B cell (primary cell): ENCODE measurements around the gene GOSR2. TPM values are rescaled to one million over a fixed set of nuclear protein-coding genes. Genes with fewer than 3 reads are reported as not detected.

ENCODE experiments used
- ATAC-seq: fragments of 200-7000 bp; cut with Tn5 transposase; one replicate; pipeline ENCODE4 v1.10.0; 2021; ENCODE audit warnings: low read depth, mild to moderate bottlenecking, moderate number of reproducible peaks, moderate library complexity
- CTCF ChIA-PET: fragments of 350-600 bp; sonication (Branson Sonifier 250); formaldehyde crosslinking; loops from one replicate; lab custom pipeline; 2021; ENCODE audit warnings: antibody characterized with exemption, inconsistent platforms; lab: Charles Lee
- POLR2A ChIA-PET: fragments of 350-600 bp; sonication (Branson Sonifier 250); formaldehyde crosslinking; loops from one replicate; lab custom pipeline; 2021; ENCODE audit warnings: antibody characterized with exemption; lab: Charles Lee
- DNase-seq: peaks from one replicate; pipeline ENCODE4 v3.0.0; 2013
- H2AFZ ChIP-seq: 2 replicates; pipeline ENCODE4 v1.6.1; 2012; ENCODE audit warnings: mild to moderate bottlenecking, low read depth, low read length; ENCODE audit not compliant: insufficient read depth, poor library complexity, severe bottlenecking
- H3K27ac ChIP-seq, 2 donors: 1 replicate in 1 of 2; 2 replicates in 1 of 2; pipeline ENCODE4 v1.5.1; 2012 to 2013; ENCODE audit warnings: low read length in 2 of 2, mild to moderate bottlenecking in 2 of 2, moderate library complexity in 1 of 2
- H3K27me3 ChIP-seq, 4 experiments: fragments of 200-600 bp in 1 of 4; sonication (generic) in 1 of 4; replicated peaks in 1 of 4; 1 replicate in 2 of 4; 2 replicates in 2 of 4; pipeline versions ENCODE4 v1.6.1 to v1.7.0; 2013 to 2016; ENCODE audit warnings: low read length in 3 of 4, mild to moderate bottlenecking in 2 of 4, mixed read lengths in 1 of 4, moderate library complexity in 1 of 4; ENCODE audit not compliant: insufficient read depth in 4 of 4, control insufficient read depth in 3 of 4; ENCODE audit errors: control extremely low read depth in 1 of 4
- H3K36me3 ChIP-seq, 2 experiments: replicated peaks in 1 of 2; 1 replicate in 1 of 2; 2 replicates in 1 of 2; pipeline versions ENCODE4 v1.6.1 to v1.7.1; 2013; ENCODE audit warnings: low read length in 1 of 2; ENCODE audit not compliant: insufficient read depth in 2 of 2, control insufficient read depth in 1 of 2; ENCODE audit errors: control extremely low read depth in 1 of 2, extremely low read depth in 1 of 2
- H3K4me1 ChIP-seq, 2 donors: fragments of 200-600 bp in 1 of 2; sonication (generic) in 1 of 2; 1 replicate in 1 of 2; 2 replicates in 1 of 2; pipeline versions ENCODE4 v1.5.1 to v1.6.1; 2013 to 2017; ENCODE audit warnings: low read length in 2 of 2; ENCODE audit not compliant: control insufficient read depth in 2 of 2, insufficient read depth in 2 of 2
- H3K4me2 ChIP-seq: replicated peaks from 2 replicates; pipeline ENCODE3; 2012; ENCODE audit warnings: mild to moderate bottlenecking, low read depth, low read length; ENCODE audit not compliant: poor library complexity, severe bottlenecking
- H3K4me3 ChIP-seq, 5 experiments: fragments of 200-600 bp in 1 of 5; sonication (generic) in 1 of 5; 1 replicate in 3 of 5; 2 replicates in 2 of 5; pipeline versions ENCODE4 v1.5.1 to v1.7.0; 2011 to 2016; ENCODE audit warnings: low read length in 4 of 5, mild to moderate bottlenecking in 4 of 5, low read depth in 2 of 5, control low read depth in 1 of 5, moderate library complexity in 1 of 5; ENCODE audit not compliant: insufficient read depth in 1 of 5; ENCODE audit errors: control extremely low read depth in 1 of 5, extremely low read depth in 1 of 5
- H3K79me2 ChIP-seq: fragments of 200-600 bp; sonication (generic); one replicate; pipeline ENCODE4 v1.6.0; 2016; ENCODE audit warnings: low read length; ENCODE audit not compliant: control insufficient read depth, insufficient read depth
- H3K9ac ChIP-seq: fragments of 200-600 bp; sonication (generic); 2 replicates; pipeline ENCODE4 v1.6.1; 2017; ENCODE audit warnings: mild to moderate bottlenecking, low read length, moderate library complexity
- H3K9me3 ChIP-seq, 3 donors: one replicate each; pipeline versions ENCODE4 v1.6.1 to v1.7.1; 2013; ENCODE audit warnings: low read length in 2 of 3; ENCODE audit not compliant: control insufficient read depth in 2 of 3, insufficient read depth in 1 of 3; ENCODE audit errors: control extremely low read depth in 1 of 3
- H4K20me1 ChIP-seq: 2 replicates; pipeline ENCODE4 v1.6.0; 2012; ENCODE audit warnings: mild to moderate bottlenecking, low read length; ENCODE audit not compliant: insufficient read depth, control insufficient read depth, poor library complexity, severe bottlenecking
- H3K27ac Mint-ChIP-seq: one replicate; pipeline ENCODE4 v1.8.0; 2021; ENCODE audit warnings: mixed read lengths
- H3K27me3 Mint-ChIP-seq: one replicate; pipeline ENCODE4 v1.8.0; 2021; ENCODE audit warnings: mixed read lengths
- H3K4me1 Mint-ChIP-seq: one replicate; pipeline ENCODE4 v1.8.0; 2021; ENCODE audit warnings: mixed read lengths
- H3K4me3 Mint-ChIP-seq: one replicate; pipeline ENCODE4 v1.8.0; 2021; ENCODE audit warnings: mixed read lengths
- H3K9me3 Mint-ChIP-seq: one replicate; pipeline ENCODE4 v1.8.0; 2022; ENCODE audit warnings: mixed read lengths; ENCODE audit not compliant: insufficient read depth
- EZH2 ChIP-seq: IDR thresholded peaks from 2 replicates; pipeline ENCODE4 v1.6.1; 2012; ENCODE audit warnings: borderline replicate concordance, low read depth, mild to moderate bottlenecking, moderate library complexity, low read length; ENCODE audit not compliant: insufficient read depth, poor library complexity, severe bottlenecking
- WGBS: methylation state at CpG from one replicate; pipeline ENCODE4 v1.1.5; 2013; ENCODE audit warnings: missing lambda C conversion rate; ENCODE audit not compliant: insufficient coverage; 5-methylcytosine and 5-hydroxymethylcytosine counted together
- intact Hi-C: fragments of 100-400 bp; cut with micrococcal nuclease; formaldehyde crosslinking; loops from one replicate; pipeline ENCODE4 v1.10.0; 2022
- polyA plus RNA-seq: library from polyadenylated mRNA; depleted of rRNA; stranded (reverse); fragments of >200 nt; gene quantifications from 2 replicates; pipeline ENCODE4 v1.2.3, GENCODE V29; 2012
- total RNA-seq, 2 donors: library from RNA; stranded (reverse); fragments of 120-200 nt in 1 of 2; gene quantifications; 1 replicate in 1 of 2; 2 replicates in 1 of 2; pipeline versions ENCODE4 v1.2.3 to v1.2.4, GENCODE V29; 2013 to 2022
- TF ChIP-seq, protein P1 (sequence below): fragments of 200-600 bp; IDR thresholded peaks from one replicate; pipeline ENCODE4 v1.8.0; 2022; ENCODE audit warnings: antibody characterized with exemption, mild to moderate bottlenecking

The GOSR2 gene
- total and polyA plus RNA-seq, 2 donors (not counting 1 experiment from before 2014, with no cell fraction given): 33.2 to 91.0 TPM

DNA sequence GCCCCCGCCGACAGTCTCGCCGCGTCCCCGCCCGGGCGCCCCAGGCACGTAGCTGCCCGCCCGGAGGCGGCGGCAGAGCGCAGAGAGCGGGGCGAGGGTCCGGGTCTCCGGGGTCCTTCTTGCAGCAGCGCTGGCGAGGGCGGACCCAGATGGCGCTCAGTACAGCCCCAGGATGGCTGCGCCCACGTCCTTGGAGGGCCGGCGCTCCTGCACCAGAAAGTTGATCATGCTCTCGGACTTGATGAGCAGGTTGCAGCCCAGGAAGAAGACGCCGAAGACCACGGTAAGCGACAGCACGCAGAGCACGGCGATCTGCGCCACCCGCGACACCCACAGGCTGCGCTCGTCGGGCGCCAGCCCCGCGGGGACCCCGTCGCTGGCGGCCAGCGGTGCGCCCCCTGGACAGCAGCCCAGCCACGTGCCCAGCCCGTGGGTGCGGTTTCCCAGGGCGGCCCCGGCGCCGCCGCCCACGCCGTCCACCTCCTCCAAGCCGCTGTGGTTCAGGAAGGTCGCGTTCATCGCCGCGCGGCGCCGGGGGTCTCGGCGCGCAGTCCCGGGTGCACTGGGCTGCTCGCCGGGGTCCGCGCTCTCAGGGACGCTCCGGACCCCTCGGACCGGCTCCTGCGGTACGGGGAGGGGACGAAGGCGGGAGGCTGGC, 55.7 kb downstream of the GOSR2 start:
- 1% methylated on average over 83 of the region's 83 CpGs for WGBS
- Histone ChIP-seq H3K9ac (peak overlapping the region; percentile 69), H2AFZ (peak overlapping the region; percentile 74), H4K20me1 (no peaks in the 10 kb centered on the region), H3K4me1 (peaks cover 14 to 19% of the 10 kb centered on the region in 2 donors), H3K36me3 (no peaks in the 10 kb centered on the region), H3K4me3 (peak overlapping the region; percentile 18 to 75 (median 61)), H3K4me2 (peak overlapping the region; percentile 99), H3K27me3 (peaks cover 0 to 39% (median 16%) of the 10 kb centered on the region in 4 experiments), H3K79me2 (no peaks in the 10 kb centered on the region), H3K9me3 (peaks cover 0 to 4% (median 0%) of the 10 kb centered on the region in 3 donors), H3K27ac (no peak overlapping the region)
- H3K4me3 Mint-ChIP-seq: peak overlapping the region; percentile 82
- TF ChIP-seq, protein P1, sequence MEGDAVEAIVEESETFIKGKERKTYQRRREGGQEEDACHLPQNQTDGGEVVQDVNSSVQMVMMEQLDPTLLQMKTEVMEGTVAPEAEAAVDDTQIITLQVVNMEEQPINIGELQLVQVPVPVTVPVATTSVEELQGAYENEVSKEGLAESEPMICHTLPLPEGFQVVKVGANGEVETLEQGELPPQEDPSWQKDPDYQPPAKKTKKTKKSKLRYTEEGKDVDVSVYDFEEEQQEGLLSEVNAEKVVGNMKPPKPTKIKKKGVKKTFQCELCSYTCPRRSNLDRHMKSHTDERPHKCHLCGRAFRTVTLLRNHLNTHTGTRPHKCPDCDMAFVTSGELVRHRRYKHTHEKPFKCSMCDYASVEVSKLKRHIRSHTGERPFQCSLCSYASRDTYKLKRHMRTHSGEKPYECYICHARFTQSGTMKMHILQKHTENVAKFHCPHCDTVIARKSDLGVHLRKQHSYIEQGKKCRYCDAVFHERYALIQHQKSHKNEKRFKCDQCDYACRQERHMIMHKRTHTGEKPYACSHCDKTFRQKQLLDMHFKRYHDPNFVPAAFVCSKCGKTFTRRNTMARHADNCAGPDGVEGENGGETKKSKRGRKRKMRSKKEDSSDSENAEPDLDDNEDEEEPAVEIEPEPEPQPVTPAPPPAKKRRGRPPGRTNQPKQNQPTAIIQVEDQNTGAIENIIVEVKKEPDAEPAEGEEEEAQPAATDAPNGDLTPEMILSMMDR: no peak
- no peak for TF ChIP-seq EZH2
- CTCF ChIA-PET: interaction anchor here (0.6 to 1.0 kb wide), 2 partner anchors 9 to 36 kb away, joined by 3 to 5 read pairs; no protein-coding TSS in a partner anchor
- peak; percentile 44 for ATAC-seq
- peak; percentile 57 for DNase-seq
- H3K27me3 Mint-ChIP-seq: peaks cover 30% of the 10 kb centered on the region
- H3K4me1 Mint-ChIP-seq: peaks cover 31% of the 10 kb centered on the region
- H3K27ac Mint-ChIP-seq: no peak overlapping the region
- intact Hi-C loops: no loop called here
- no peaks in the 10 kb centered on the region for H3K9me3 Mint-ChIP-seq
- POLR2A ChIA-PET: interaction anchor here (1.2 to 1.5 kb wide), 2 partner anchors 11 to 13 kb away, joined by 3 to 5 read pairs; no protein-coding TSS in a partner anchor
